HG03520 (cell line): ENCODE measurements around the gene ORMDL2.
A peak's percentile ranks its signal among the peaks of the same experiment; 100 is the strongest.

Source experiments
- ATAC-seq: cut with Tn5 transposase; IDR thresholded peaks from one replicate; pipeline ENCODE4 v1.9.1; 2021; ENCODE audit warnings: mild to moderate bottlenecking, moderate library complexity; ENCODE audit not compliant: unreplicated experiment

Gene ORMDL2, protein sequence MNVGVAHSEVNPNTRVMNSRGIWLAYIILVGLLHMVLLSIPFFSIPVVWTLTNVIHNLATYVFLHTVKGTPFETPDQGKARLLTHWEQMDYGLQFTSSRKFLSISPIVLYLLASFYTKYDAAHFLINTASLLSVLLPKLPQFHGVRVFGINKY

DNA sequence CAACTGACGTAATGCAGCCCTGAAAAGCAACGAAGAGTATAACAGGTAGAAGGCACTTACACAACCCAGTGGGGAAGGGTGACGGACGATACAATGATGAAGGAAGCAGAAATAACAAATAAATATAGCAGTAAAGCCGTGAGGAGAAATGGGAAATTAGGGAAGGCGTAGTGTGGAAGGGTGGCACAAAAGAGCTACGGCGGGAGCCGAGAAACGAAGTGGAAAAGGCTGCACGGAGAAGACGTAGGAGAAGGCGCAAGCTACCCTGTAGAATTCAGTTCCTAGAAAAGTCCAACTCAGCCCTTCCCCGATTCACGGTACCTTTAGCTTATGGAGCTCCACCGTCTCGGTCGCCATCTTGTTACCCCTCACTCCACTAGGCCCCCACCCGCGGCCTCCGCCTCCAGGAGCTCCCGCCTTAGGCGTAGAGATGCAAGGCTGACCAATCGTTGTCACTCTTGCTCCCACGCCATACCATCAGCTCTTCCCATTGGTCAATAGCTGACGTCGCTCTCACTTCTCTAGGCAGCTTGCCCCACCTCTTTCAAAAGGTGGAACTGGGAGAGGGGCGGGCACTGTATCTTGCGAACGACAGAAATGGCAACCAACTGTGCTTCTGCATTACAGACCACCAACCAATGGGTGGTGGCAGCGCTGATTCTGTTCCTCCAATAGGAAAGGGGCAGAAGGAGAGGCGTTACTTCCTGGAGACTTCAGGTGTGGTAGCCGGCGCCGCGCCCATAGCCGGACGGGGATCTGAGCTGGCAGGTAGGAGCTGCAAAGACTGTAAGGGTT, at the start of gene ORMDL2, which contains the start of gene SARNP:
TSS of gene ORMDL2 (plus strand) at position 697 of the 795 bp plus-strand sequence. CDS start 959 bp downstream, outside the sequence.
TSS of gene SARNP (minus strand) at position 380 of the 795 bp plus-strand sequence. CDS start at position 357, 23 bp downstream.
- ATAC-seq = peak; percentile 96

DNA sequence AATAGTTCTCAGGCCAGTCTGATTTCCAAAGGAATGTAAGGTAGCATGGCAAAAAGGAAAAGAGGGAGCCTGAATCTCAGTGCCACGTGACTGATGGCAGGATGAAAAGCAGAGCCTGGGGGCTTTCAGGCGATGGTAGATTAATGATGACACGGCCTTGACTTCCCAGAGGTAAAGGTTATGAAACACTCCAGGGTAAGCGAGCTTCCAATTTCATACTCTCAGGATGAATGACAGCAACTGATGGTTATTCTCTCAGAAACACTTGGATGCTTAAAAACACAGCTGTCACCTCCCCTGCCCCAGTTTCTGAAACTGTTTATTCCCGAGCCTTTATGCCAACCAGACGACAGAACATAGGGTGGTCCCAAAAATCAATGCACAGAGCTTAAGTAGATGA, 46.1 kb upstream of the ORMDL2 start:
- no peak for ATAC-seq

DNA sequence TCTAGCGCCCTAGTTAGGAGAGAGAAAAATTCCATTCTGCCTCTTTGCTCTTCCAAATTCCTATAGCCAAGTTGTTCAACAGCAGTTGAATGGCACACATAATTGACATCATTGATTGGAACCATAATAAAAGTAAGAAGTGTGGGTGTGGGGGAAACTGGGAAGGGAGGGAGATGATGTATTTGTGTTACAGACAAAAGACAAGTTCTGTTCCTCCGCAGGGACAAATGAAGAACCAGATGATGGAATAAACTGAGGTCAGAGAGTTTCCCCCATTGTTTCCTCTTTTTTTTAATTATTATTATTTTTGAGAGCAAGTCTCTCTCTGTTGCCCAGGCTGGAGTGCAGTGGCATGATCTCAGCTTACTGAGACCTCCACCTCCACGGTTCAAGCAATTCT, 40.0 kb upstream of the ORMDL2 start:
- no peak for ATAC-seq

DNA sequence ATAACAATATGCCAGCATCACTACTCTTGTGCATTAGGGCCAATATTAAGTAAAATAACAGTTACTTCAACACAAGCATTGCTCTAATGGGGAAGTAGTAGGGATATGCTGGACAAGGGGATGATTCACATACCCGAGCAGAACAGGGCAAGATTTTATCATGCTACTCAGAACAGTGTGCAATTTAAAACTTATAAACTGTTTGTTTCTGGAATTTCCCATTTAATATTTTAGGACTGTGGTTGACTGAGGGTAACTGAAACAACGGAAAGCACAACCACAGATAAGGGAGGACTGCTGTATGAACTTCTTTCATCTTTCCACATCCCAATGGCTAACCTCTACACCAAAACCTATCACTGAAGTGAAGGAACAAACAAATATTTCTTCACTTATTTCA, 37.2 kb upstream of the ORMDL2 start:
- no peak for ATAC-seq

DNA sequence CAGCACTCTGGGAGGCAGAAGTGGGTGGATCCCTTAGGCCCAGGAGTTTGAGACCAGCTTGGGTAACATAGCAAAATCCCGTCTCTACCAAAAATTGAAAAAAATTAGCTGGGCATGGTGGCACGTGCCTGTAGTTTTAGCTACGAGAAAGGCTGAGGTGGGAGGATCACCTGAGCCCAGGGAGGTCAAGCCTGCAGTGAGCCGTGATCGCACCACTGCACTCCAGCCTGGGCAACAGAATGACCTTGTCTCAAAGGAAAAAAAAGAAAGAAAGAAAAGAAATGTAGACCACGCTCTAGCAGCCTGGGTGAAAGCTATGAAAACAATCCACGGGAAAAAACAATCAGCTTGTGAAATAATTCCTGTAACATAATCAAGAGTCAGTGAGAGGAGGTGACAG, 29.3 kb upstream of the ORMDL2 start:
- ATAC-seq = no peak

DNA sequence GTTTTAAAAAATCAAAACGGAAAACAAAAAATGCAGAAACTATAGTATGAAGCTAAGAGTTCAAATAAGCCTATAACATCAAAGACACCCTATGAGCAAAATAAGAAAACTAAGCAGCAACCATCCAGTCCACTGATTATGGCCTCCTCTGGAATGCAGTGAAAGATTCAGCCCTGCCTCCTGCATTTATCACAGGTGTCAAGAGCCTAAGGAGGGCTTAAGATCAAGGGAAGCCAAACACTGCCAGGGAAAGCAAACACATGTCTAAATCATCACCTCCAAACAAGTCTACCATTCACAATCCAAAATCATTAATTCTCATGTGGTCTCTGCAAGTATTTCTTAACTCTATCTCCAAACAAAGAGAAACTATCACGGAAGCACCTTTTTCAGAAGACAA, 28.7 kb upstream of the ORMDL2 start:
- no peak for ATAC-seq

DNA sequence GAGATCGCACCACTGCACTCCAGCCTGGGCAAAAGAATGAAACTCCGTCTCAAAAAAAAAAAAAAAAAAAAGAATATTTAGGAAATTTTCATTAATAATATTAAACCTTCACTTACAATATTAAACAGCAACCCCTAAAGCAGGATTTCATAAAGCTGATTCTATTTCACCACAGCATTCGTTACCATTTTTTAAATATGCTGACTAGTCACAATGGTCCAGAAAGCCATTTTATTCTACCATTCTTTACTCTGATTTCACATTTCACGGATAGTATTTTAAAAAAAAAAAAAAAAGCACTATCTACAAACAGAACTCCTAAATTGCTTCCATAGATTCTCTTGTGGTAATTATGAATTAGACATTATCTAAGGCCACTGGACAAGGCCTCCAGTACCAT, 27.9 kb upstream of the ORMDL2 start:
- ATAC-seq = no peak

DNA sequence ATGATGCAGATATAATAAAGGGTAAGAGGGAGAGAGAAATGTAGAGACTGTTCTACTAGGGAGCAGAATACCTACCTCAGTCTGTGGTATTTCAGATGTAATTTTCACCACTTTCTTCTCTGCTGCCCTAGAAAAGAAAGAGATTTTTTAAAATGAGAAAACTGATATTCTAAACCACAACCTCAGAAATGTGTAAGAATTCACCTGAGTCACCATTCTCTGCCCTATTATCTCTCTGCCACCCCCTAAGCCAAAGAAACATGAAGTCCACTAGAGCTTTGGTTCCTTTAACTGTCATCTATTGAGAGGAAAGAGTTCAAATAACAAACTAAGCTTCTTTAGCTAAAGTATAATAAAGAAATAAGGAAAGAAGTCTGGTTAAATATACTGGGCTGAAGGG, 21.9 kb upstream of the ORMDL2 start:
- ATAC-seq = no peak

DNA sequence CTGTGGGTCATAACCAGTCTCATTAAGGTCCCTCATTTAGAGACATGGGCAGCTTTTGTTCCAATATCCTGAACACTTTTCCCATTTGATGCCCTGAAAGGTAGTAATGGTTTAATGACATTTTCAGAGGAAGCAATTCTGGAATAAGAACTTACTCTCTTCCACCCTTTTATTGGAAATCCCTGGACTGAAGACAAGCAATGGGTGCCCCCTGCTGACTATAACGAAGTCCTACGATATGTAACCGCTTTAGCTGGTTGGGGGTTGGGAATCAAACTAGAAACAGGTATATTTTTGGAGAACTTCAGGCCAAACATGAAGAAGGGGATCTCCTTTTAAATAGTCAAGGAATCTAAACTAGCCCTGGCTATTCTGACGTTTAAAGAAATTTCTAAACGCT, 20.8 kb upstream of the ORMDL2 start:
- no peak for ATAC-seq

DNA sequence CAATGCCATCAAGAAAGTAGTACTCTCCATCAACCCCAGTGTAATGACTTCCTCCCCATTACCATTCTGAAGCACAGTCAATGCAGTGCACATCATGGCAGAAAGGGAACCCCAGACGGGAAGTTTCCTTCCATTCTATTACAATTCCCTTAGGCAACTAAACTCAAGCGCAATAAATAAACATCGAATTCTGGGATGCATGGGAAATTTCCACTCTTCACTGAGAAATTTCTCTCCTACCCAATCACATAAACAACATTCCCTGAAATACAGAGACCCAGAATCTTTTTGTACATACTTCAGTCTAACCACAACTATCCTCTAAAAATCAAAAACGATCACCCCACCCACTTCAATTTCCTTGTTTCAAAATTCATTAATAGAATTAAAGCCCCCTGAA, 20.3 kb upstream of the ORMDL2 start:
- no peak for ATAC-seq

DNA sequence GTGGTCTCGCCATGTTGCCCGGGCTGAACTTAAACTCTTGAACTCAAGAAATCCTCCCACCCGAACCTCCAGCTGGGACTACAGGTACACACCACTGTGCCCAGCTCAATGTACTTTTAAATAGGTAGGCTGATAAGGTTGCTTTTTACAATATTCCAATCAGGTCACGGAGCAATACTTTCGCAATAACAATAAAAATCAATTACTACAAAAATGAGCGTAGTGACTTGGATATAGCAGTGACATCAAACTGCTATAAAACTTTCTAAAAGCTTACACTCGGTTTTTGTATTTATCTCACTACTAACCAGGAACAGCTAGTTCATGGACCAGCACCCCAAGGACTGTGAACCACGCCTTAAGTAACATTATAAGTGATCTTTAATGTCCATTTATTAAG, 10.9 kb upstream of the ORMDL2 start:
- no peak for ATAC-seq

DNA sequence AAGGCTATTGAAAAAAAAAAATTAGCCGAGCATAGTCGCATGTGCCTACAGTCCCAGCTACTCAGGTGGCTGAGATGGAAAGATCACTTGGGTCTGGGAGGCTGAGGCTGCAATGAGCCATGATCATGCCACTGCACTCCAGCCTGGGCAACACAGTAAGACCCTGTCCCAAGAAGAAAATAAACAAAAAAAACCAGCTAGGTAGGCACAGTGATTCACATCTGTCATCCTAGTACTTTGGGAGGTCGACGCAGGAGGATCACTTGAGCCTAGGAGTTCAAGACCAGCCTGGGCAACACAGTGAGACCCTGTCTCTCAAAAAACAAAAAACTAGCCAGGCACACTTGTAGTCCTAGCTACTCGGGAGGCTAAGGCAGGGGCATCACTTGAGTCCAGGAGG, 8.6 kb upstream of the ORMDL2 start:
- ATAC-seq = no peak

DNA sequence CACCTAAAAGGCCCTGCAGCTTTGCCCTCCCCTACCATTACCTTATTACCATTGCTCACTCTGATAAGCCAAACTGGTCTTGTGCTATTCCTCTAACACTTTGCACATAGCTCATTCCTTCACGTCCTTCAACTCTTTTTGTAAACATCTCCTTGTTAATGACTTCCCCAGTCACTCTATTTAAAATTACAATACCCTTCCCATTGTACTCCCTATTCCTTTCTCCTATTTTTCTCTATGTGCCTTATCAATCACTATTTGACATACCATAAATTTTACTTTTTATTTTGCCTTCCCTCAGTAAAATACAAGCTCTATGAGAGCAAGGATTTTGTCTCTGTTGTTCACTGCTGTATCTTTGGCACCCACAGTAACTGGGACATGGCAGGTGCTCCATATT, 5.8 kb upstream of the ORMDL2 start:
- no peak for ATAC-seq

DNA sequence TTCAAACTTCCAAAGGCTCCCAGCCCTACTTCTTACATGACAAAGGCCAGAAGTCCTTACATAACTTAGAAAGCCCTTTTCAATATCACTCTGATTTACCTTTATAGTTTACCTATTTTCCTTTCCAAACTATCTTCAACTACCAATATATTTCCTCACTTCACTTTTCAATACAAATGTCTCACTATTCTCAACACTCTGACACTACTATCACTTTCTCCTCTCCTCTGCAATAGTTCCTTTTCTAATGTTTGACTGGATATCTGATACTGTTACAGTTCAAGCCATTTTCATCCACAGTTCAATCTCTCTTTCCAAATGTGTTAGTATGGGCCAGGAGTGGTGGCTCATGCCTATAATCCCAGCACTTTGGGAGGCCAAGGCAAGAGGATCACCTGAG, 3.6 kb upstream of the ORMDL2 start:
- ATAC-seq = no peak

DNA sequence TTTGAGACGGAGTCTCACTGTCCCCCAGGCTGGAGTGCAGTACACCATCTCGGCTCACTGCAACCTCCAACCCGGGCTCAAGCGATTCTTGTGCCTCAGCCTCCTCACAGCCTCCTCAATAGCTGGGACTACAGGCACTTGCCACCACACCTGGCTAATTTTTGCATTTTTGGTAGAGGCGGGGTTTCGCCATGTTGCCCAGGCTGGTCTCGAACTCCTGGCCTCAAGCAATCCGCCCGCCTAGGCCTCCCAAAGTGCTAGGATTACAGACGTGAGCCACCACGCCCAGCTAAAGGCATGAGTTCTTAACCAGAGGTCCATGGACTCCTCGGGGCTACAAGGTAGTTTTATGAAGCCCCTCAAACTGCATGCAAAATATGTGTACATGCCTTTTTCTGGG, 2.4 kb upstream of the ORMDL2 start:
- ATAC-seq = no peak

DNA sequence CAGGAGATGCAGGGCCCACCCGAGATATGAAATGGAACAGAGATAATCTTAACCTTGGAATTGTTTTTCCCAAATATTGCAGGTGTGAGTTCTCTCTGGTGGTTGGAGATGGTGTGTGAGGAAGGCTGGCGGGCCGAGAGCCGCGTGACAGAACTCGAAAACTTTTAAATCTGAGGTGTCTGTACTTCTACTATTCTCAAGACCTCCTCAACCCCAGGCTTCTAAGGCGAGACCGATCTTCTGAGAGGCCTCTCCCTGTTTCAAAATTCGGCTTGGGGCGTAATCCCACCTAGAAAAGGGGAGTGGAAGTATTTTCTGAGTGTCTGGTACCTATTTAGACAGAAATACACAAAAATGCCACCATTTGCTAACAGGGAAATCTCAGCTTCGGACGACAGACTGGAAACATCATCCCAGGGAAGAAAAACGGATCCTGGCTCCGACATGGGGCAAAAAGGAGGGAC, 928 bp upstream of the ORMDL2 start:
- no peak for ATAC-seq

DNA sequence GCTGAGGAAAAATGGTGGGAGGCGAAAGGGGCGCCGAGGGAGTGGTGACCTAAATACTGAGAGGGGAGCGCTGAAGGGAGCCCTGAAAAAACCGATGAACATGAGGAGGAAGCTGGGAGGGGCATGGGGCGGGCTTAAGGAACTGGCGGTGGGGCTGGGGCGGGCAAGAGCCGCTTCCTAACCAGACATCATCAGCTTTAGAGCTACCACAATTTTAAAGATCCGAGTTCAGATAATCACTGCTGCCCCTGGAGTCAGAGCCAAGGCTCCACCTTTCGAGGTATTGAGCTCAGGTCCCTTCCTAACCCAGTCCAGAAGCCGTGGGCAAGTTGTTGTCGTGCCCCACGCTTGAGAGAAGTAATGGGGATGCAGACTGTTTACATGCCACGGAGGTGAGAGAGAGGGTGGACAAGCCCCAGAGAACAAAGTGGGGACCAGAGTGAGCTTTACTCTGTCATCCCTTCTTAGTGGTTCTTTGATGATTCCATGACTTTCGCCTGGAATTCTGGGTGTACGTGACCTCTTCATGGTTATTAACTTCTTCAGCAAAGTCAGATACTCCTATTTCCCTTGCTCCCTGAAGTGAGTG, 393 bp downstream of the ORMDL2 start:
- peak; percentile 22 for ATAC-seq

DNA sequence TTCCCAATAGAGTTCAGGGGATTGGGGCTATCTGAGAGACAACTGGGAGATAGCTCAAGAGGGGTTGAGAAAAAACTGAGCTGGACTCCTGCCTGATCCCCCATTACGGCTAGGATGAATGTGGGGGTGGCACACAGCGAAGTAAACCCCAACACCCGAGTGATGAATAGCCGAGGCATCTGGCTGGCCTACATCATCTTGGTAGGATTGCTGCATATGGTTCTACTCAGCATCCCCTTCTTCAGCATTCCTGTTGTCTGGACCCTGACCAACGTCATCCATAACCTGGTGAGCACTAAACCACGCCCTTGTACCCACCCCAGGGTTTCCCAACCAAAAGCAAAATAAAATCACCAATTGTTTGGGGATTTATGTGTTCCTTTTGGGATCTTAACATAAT, 1.0 kb downstream of the ORMDL2 start:
- ATAC-seq = no peak

DNA sequence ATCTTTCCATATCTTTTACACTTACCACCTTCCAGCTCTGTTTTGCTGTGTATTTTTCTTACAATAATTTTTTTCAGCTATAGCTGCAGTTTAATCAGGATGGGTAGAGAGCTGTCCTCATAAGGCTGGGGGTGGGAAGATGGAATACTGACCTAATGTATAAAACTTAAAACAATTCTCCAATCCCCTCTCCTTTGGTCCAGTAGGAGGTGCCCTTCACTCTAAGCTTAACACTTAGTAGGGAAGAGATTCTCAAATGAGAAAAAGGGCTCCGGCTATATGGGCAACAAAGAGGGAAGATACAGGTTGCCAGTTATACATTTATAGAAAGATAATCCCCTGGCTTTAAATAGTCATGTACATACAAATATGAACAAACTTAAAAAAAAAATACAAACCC, 2.8 kb downstream of the ORMDL2 start:
- ATAC-seq = no peak

DNA sequence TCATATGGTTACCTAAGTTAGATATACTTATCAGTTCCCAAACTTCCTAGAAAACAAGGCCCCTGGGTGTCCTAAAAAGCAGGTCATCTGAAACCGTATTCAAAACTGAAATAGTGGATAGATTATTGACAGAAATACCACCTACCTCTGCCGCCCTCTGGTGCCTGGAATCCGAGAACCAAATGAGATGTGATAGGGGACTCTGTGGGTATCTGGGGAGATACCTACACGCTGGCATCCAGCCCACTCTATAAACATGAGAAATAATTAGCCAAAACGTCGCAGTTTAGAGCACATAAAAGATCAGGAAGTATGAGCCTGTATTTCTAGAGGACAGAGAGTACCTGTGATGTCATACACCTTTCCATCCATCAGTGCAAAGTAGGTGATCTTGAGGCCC, 4.4 kb downstream of the ORMDL2 start:
- ATAC-seq = no peak

DNA sequence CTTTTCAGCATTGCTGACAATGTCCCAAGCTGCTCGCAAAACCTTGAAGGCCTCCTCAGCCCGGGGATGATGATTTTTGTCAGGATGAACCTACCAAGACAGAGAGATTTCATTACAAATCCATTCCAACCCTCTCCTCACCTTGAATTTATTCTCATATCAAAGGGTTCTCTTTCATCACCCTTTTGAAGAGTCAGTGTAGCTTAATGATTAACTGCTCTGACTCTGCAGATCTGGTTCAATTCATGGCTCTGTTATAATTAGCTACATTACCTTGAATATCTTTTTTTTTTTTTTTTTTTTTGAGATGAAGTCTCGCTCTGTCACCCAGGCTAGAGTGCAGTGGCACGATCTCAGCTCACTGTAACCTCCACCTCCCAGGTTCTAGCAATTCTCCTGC, 5.6 kb downstream of the ORMDL2 start:
- no peak for ATAC-seq

DNA sequence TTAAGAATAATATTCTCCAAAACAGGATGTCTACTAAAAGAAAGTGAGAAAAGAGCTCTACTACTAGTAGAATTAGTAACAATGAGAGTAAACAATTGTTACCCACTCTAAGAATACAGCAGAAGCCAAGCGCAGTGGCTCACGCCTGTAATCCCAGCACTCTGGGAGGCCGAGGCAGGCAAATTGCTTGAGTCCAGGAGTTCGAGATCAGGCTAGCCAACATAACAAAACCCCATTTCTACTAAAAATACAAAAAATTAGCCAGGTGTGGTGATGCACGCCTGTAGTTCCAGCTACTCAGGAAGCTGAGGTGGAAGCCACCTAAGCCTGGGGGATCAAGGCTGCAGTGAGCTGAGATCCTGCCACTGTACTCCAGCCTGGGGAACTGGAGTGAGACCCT, 6.9 kb downstream of the ORMDL2 start:
- ATAC-seq = no peak
